Measurements from ENCODE around the gene ZNF135. TPM values are rescaled to one million over a fixed set of nuclear protein-coding genes. Genes with fewer than 3 reads are reported as not detected.
A peak's percentile ranks its signal among the peaks of the same experiment; 100 is the strongest.

ZNF135 gene
- total RNA-seq (2014; rRNA removed) (not detected in 2 replicates), Bru-seq, nascent RNA (not detected), BruChase-seq, experiment 1, labeled RNA remaining after a 6-hour chase (not detected), BruChase-seq, experiment 2, labeled RNA remaining after a 2-hour chase (not detected)
- long read RNA-seq: 0 reads

DNA sequence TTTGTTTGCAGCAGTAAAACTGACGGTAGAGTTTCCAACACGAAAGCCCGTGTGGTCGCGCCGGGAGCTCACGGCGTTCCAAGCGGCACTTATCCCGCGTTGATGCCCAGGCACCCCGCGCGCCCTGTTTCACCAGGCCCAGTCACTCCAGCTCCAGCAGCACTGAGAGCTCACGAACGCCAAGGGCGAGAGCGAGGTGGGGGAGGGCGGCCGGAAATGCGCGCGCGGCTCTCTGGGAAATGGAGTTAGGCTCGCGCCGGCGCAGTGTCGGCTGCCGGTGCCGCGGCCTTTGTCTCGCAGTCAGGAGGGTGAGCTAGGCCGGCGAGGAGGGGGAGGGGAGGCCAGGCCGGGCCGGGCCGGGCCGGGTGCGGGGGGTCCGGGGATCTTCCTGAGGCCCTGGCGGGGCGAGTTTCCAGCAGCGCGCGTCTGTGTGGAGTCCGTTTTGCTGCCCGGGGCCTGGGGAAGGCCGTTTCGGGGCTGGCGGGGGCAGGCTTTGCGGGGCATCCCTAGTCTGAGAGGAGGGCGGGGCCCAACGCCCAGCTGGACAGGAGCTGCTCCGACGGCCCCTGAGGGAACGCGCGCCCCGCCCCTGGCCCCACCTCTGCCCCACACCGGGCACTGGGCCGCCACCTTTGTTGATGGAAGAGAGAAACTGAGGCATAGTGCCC is at the start of gene ZNF135:
ZNF135 (plus strand) TSS at position 280 of the 668 bp plus-strand sequence. CDS start 721 bp downstream, outside the sequence.
- Histone ChIP-seq H4K20me1 (ENCODE audit: low read length) (no peaks in the 10 kb centered on the region), H3K36me3 (ENCODE audit: low read depth, low read length) (no peaks in the 10 kb centered on the region), H3F3A (ENCODE audit: low read length, unreplicated experiment) (no peaks in the 10 kb centered on the region), H3K27me3 (ENCODE audit: low read length) (no peaks in the 10 kb centered on the region), H3K79me2 (ENCODE audit: low read length) (no peaks in the 10 kb centered on the region), H2AFZ (ENCODE audit: low read length) (no peak within 1 kb of the TSS), H3K9ac (ENCODE audit: low read length) (no peak within 1 kb of the TSS), H3K27ac (ENCODE audit: low read length) (no peak within 1 kb of the TSS), H3K9me3 (ENCODE audit: low read length) (peaks cover 50% of the 10 kb centered on the region), H3K4me2 (ENCODE audit: low read length) (no peak within 1 kb of the TSS), H3K9me2 (replicated peaks; ENCODE audit: low read length) (no peaks in the 10 kb centered on the region), H3K4me1 (ENCODE audit: insufficient read depth, low read length) (no peaks in the 10 kb centered on the region), H3K4me3 (ENCODE audit: low read length) (no peak within 1 kb of the TSS)
- intact Hi-C loops (cut with micrococcal nuclease): no loop called here
- ChIA-PET POLR2A (ENCODE audit: unreplicated experiment) (no interaction called here), CTCF (no interaction called here)
- TF ChIP-seq EZH2phosphoT487 (IDR thresholded peaks at IDR 0.05; ENCODE audit: borderline replicate concordance, low read length): no peak
- no peak for TF ChIP-seq EZH2 (IDR thresholded peaks at IDR 0.05; ENCODE audit: low read length, unreplicated experiment)
- no peak for DNase-seq
- no peak for ATAC-seq
- no TSS peak for BruUV-seq (replicated peaks)

DNA sequence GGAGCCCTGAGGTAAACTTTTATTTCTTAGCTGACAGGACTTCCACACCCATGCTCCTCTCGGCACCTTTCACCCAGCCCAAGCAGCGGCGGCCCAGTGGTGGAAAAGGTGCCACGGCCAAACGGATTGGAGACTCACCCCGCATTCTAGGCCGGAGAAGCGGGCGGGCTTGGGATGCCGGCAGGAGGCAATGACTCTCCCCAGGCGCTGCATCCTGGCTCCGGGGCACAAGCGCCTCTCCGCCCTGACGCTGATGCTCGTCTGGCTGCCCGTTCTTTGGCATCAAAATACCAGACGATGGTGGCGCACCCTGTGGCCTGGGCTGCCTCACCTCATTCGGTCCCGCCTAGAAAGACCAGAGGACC is 49.8 kb upstream of the ZNF135 start:
- DNase-seq: no peak
- H3K9me3 ChIP-seq (ENCODE audit: low read length): peaks cover 46% of the 10 kb centered on the region
- no peak for TF ChIP-seq EZH2phosphoT487 (IDR thresholded peaks at IDR 0.05; ENCODE audit: borderline replicate concordance, low read length)
- TF ChIP-seq, protein P1, sequence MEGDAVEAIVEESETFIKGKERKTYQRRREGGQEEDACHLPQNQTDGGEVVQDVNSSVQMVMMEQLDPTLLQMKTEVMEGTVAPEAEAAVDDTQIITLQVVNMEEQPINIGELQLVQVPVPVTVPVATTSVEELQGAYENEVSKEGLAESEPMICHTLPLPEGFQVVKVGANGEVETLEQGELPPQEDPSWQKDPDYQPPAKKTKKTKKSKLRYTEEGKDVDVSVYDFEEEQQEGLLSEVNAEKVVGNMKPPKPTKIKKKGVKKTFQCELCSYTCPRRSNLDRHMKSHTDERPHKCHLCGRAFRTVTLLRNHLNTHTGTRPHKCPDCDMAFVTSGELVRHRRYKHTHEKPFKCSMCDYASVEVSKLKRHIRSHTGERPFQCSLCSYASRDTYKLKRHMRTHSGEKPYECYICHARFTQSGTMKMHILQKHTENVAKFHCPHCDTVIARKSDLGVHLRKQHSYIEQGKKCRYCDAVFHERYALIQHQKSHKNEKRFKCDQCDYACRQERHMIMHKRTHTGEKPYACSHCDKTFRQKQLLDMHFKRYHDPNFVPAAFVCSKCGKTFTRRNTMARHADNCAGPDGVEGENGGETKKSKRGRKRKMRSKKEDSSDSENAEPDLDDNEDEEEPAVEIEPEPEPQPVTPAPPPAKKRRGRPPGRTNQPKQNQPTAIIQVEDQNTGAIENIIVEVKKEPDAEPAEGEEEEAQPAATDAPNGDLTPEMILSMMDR (conservative IDR thresholded peaks at IDR 0.05; ENCODE audit: low read depth, low read length): no peak
- no peak for TF ChIP-seq EZH2 (IDR thresholded peaks at IDR 0.05; ENCODE audit: low read length, unreplicated experiment)
- H3K4me3 ChIP-seq (ENCODE audit: low read length): peak overlapping the region; percentile 57
- H3K4me2 ChIP-seq (ENCODE audit: low read length): peak overlapping the region; percentile 69
- intact Hi-C loops (cut with micrococcal nuclease): no loop called here
- H2AFZ ChIP-seq (ENCODE audit: low read length): peak overlapping the region; percentile 54
- no peaks in the 10 kb centered on the region for H3K9me2 ChIP-seq (replicated peaks; ENCODE audit: low read length)
- ATAC-seq: peak; percentile 16
- no peak overlapping the region for H3K9ac ChIP-seq (ENCODE audit: low read length)
- H3K27ac ChIP-seq (ENCODE audit: low read length): no peak overlapping the region
- no peaks in the 10 kb centered on the region for H3K27me3 ChIP-seq (ENCODE audit: low read length)
- ChIA-PET POLR2A (ENCODE audit: unreplicated experiment) (no interaction called here), CTCF (no interaction called here)
- no peaks in the 10 kb centered on the region for H4K20me1 ChIP-seq (ENCODE audit: low read length)
- peaks cover 33% of the 10 kb centered on the region for H3K36me3 ChIP-seq (ENCODE audit: low read depth, low read length)
- H3K79me2 ChIP-seq (ENCODE audit: low read length): no peaks in the 10 kb centered on the region
- no peaks in the 10 kb centered on the region for H3F3A ChIP-seq (ENCODE audit: low read length, unreplicated experiment)
- no peaks in the 10 kb centered on the region for H3K4me1 ChIP-seq (ENCODE audit: insufficient read depth, low read length)
- no TSS peak for BruUV-seq (replicated peaks)

DNA sequence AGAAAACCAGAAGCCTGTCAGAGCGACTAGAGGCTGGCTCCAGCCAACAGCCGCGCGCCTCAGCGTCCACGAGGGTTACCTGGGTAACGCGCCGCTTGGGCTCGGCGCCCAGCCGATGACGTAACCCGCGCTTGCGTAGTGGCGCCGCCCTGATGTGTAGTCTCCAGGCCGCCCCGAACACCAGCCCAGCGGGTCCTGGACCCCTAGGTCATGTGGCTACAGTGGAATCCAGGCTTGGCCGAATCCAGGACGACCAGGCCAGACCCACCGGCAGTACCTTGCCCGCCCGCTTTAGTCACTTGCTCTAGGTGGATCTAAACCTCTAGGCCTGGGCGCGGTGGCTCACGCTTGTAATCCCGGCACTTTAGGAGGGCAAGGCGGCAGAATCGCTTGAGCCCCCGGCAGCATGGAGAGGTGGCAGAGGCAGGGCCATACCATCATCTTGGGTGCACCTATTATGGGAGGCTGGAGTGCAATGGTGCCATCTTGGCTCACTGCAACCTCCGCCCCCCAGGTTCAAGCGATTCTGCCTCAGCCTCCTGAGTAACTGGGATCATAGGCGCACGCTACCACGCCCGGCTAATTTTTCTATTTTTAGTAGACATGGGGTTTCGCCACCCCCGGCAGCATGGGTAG is 49.3 kb upstream of the ZNF135 start:
- BruUV-seq (replicated peaks): no TSS peak
- Histone ChIP-seq H3K36me3 (ENCODE audit: low read depth, low read length) (peaks cover 28% of the 10 kb centered on the region), H3K27ac (ENCODE audit: low read length) (no peak overlapping the region), H3K4me2 (ENCODE audit: low read length) (peak overlapping the region; percentile 69), H3K9ac (ENCODE audit: low read length) (peak overlapping the region; percentile 25; the same call in 1 of the 2 replicates), H3K4me3 (ENCODE audit: low read length) (peak overlapping the region; percentile 57), H3K27me3 (ENCODE audit: low read length) (no peaks in the 10 kb centered on the region), H3K4me1 (ENCODE audit: insufficient read depth, low read length) (no peaks in the 10 kb centered on the region), H3K9me2 (replicated peaks; ENCODE audit: low read length) (no peaks in the 10 kb centered on the region), H4K20me1 (ENCODE audit: low read length) (no peaks in the 10 kb centered on the region), H3K9me3 (ENCODE audit: low read length) (peaks cover 41% of the 10 kb centered on the region), H2AFZ (ENCODE audit: low read length) (peak overlapping the region; percentile 54), H3K79me2 (ENCODE audit: low read length) (no peaks in the 10 kb centered on the region), H3F3A (ENCODE audit: low read length, unreplicated experiment) (no peaks in the 10 kb centered on the region)
- intact Hi-C loops (cut with micrococcal nuclease): no loop called here
- TF ChIP-seq EZH2phosphoT487 (IDR thresholded peaks at IDR 0.05; ENCODE audit: borderline replicate concordance, low read length): no peak
- no peak for TF ChIP-seq EZH2 (IDR thresholded peaks at IDR 0.05; ENCODE audit: low read length, unreplicated experiment)
- TF ChIP-seq, protein P1 (conservative IDR thresholded peaks at IDR 0.05; ENCODE audit: low read depth, low read length): no peak
- peak; percentile 89 for ATAC-seq
- DNase-seq: peak; percentile 69
- ChIA-PET POLR2A (ENCODE audit: unreplicated experiment) (no interaction called here), CTCF (no interaction called here)

Data from PC-3 (cell line).